M059J (cell line): Measurements from ENCODE around the gene LARP7. TPM values are rescaled to one million over a fixed set of nuclear protein-coding genes. Genes with fewer than 3 reads are reported as not detected.
"Not testable (repeated sequence)": the region's sequence is repeated elsewhere in the genome, so short reads cannot be mapped to it uniquely, and the experiment has no call there.

Experiments used
- DNase-seq: peaks from one replicate; pipeline ENCODE4 v3.0.0-alpha.2; 2012; ENCODE audit warnings: low read depth
- total RNA-seq: library from RNA; depleted of rRNA; stranded (reverse); fragments of >200 nt; shearing (Covaris generic); gene quantifications from 2 replicates; pipeline ENCODE4 v1.2.3, GENCODE V29; 2014; rRNA removed

LARP7 gene
- total RNA-seq, result 17.1 and 23.5 TPM in 2 replicates

- peak; percentile 97 for DNase-seq
These were observed at the start of gene LARP7, which contains the start of gene ZGRF1 for GRCh38 chr4:112636688-112637551. Gene LARP7 (plus strand): TSS chr4:112637143. CDS start chr4:112644670, 7,527 bp downstream. Gene ZGRF1 (minus strand): TSS chr4:112636909. CDS start chr4:112633176, 3,733 bp downstream.

GRCh38 chr4:112589206-112589605 lies 47.7 kb upstream of the LARP7 start:
- peak; percentile 37 for DNase-seq

- DNase-seq, result no peak
These were observed 45.4 kb upstream of the LARP7 start for GRCh38 chr4:112591593-112591992.

GRCh38 chr4:112592717-112593116 lies 44.2 kb upstream of the LARP7 start:
- no peak for DNase-seq

GRCh38 chr4:112593438-112594133 lies 43.4 kb upstream of the LARP7 start:
- DNase-seq, result no peak

GRCh38 chr4:112594993-112595392 lies 42.0 kb upstream of the LARP7 start:
- no peak for DNase-seq

GRCh38 chr4:112604589-112604988 lies 32.4 kb upstream of the LARP7 start:
- DNase-seq, result peak; percentile 52

- not testable (repeated sequence) for DNase-seq
These were observed 24.1 kb upstream of the LARP7 start for GRCh38 chr4:112612814-112613213.

- DNase-seq, result no peak
These were observed 20.0 kb upstream of the LARP7 start for GRCh38 chr4:112616984-112617383.

- DNase-seq, result no peak
These were observed 10.7 kb upstream of the LARP7 start for GRCh38 chr4:112626228-112626627.

GRCh38 chr4:112633477-112634235 lies 3.3 kb upstream of the LARP7 start:
- peak; percentile 31 for DNase-seq

- no peak for DNase-seq
These were observed 566 bp downstream of the LARP7 start for GRCh38 chr4:112637552-112637866.

GRCh38 chr4:112642526-112642925 lies 5.6 kb downstream of the LARP7 start:
- no peak for DNase-seq

- not testable (repeated sequence) for DNase-seq
These were observed 7.9 kb downstream of the LARP7 start for GRCh38 chr4:112644595-112645535.

- no peak for DNase-seq
These were observed 8.8 kb downstream of the LARP7 start for GRCh38 chr4:112645541-112646329.

GRCh38 chr4:112646632-112647537 lies 9.9 kb downstream of the LARP7 start:
- DNase-seq, result no peak

GRCh38 chr4:112647785-112648184 lies 10.8 kb downstream of the LARP7 start:
- no peak for DNase-seq

GRCh38 chr4:112648263-112649054 lies 11.5 kb downstream of the LARP7 start:
- no peak for DNase-seq
